ENCODE results near the gene ISG20. TPM values are rescaled to one million over a fixed set of nuclear protein-coding genes. Genes with fewer than 3 reads are reported as not detected.
"Not testable (repeated sequence)": the region's sequence is repeated elsewhere in the genome, so short reads cannot be mapped to it uniquely, and the experiment has no call there.

The ISG20 gene
- total RNA-seq, 2 experiments from 2014 or later: 310 to 345 TPM

DNA sequence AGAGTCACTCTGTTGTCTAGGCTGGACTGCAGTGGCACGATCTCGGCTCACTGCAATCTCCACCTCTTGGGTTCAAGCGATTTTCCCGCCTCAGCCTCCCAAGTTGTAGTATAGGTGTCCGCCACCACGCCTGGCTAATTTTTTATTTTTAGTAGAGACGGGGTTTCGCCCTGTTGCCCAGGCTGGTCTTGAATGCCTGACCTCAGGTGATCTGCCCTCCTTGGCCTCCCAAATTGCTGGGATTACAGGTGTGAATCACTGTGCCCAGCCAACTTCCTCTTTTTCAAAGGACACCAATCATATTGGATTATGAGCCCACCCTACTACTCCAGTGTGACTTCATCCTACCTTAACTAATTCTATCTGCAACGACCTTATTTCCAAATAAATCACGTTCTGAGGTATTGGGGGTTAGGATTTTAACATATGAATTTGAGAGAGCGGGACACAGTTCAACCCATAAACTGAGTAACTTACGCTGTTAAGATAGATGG is 3.2 kb downstream of the ISG20 start:
- POLR2A ChIA-PET: interaction anchor here (0.6 to 0.7 kb wide), 3 partner anchors 27 to 446 kb away, joined by 3 to 5 read pairs (median 3); partner anchors contain the start of gene ABHD2
- BruUV-seq (replicated peaks): no TSS peak
- H3K4me2 ChIP-seq (ENCODE audit: low read length): peak overlapping the region; percentile 72
- CTCF ChIA-PET (ENCODE audit: unreplicated experiment): no interaction called here
- no peak overlapping the region for H2AFZ ChIP-seq (ENCODE audit: low read length)
- H3K9me3 ChIP-seq (ENCODE audit: low read length): no peaks in the 10 kb centered on the region
- TF ChIP-seq EZH2phosphoT487 (IDR thresholded peaks at IDR 0.05; ENCODE audit: borderline replicate concordance, low read depth, low read length): no peak
- TF ChIP-seq, protein P1, sequence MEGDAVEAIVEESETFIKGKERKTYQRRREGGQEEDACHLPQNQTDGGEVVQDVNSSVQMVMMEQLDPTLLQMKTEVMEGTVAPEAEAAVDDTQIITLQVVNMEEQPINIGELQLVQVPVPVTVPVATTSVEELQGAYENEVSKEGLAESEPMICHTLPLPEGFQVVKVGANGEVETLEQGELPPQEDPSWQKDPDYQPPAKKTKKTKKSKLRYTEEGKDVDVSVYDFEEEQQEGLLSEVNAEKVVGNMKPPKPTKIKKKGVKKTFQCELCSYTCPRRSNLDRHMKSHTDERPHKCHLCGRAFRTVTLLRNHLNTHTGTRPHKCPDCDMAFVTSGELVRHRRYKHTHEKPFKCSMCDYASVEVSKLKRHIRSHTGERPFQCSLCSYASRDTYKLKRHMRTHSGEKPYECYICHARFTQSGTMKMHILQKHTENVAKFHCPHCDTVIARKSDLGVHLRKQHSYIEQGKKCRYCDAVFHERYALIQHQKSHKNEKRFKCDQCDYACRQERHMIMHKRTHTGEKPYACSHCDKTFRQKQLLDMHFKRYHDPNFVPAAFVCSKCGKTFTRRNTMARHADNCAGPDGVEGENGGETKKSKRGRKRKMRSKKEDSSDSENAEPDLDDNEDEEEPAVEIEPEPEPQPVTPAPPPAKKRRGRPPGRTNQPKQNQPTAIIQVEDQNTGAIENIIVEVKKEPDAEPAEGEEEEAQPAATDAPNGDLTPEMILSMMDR (conservative IDR thresholded peaks at IDR 0.05; ENCODE audit: low read length): no peak
- H3K9me2 ChIP-seq (ENCODE audit: insufficient read depth, low read length): no peaks in the 10 kb centered on the region
- intact Hi-C loops (cut with micrococcal nuclease; ENCODE audit: unreplicated experiment): no loop called here
- H3K79me2 ChIP-seq (ENCODE audit: insufficient read depth, low read depth, low read length): peaks cover 86% of the 10 kb centered on the region
- peak overlapping the region; percentile 97 for H3K27ac ChIP-seq (ENCODE audit: low read depth, low read length, poor library complexity, severe bottlenecking)
- H3K4me1 ChIP-seq (ENCODE audit: insufficient read depth, low read length, poor library complexity, severe bottlenecking): peaks cover 90% of the 10 kb centered on the region
- H3K4me3 ChIP-seq (ENCODE audit: low read depth, low read length, poor library complexity, severe bottlenecking): peak overlapping the region; percentile 81
- H3K36me3 ChIP-seq (ENCODE audit: insufficient read depth, low read length): peaks cover 56% of the 10 kb centered on the region
- DNase-seq (ENCODE audit: low spot score): peak; percentile 57
- H4K20me1 ChIP-seq (ENCODE audit: insufficient read depth, low read length): no peaks in the 10 kb centered on the region

DNA sequence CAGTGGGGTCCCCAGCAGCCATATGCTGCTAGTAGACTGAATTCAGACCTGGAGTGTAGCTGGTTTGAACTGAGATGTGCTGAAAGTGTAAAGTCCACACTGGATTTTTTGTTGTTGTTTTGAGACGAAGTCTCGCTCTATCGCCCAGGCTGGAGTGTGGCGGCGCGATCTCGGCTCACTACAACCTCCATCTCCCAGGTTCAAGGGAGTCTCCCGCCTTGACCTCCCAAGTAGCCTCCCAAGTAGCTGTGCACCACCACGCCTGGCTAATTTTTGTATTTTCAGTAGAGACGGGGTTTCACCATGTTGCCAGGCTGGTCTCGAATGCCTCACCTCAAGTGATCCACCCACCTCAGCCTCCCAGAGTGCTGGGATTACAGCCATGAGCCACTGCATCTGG is 3.7 kb downstream of the ISG20 start:
- Histone ChIP-seq H3K4me3 (ENCODE audit: low read depth, low read length, poor library complexity, severe bottlenecking) (peak overlapping the region; percentile 81), H3K4me1 (ENCODE audit: insufficient read depth, low read length, poor library complexity, severe bottlenecking) (peaks cover 90% of the 10 kb centered on the region), H3K27ac (ENCODE audit: low read depth, low read length, poor library complexity, severe bottlenecking) (peak overlapping the region; percentile 97), H3K4me2 (ENCODE audit: low read length) (peak overlapping the region; percentile 72), H3K36me3 (ENCODE audit: insufficient read depth, low read length) (peaks cover 56% of the 10 kb centered on the region), H3K79me2 (ENCODE audit: insufficient read depth, low read depth, low read length) (peaks cover 81% of the 10 kb centered on the region)
- POLR2A ChIA-PET: interaction anchor here (0.6 kb wide), 1 partner anchor 27 kb away, joined by 3 read pairs; no protein-coding TSS in a partner anchor
- H2AFZ ChIP-seq (ENCODE audit: low read length); intact Hi-C loops (cut with micrococcal nuclease; ENCODE audit: unreplicated experiment); CTCF ChIA-PET (ENCODE audit: unreplicated experiment); BruUV-seq (replicated peaks); H3K9me2 ChIP-seq (ENCODE audit: insufficient read depth, low read length); H4K20me1 ChIP-seq (ENCODE audit: insufficient read depth, low read length); H3K9me3 ChIP-seq (ENCODE audit: low read length): not testable (repeated sequence)
- peak; percentile 20 for DNase-seq (ENCODE audit: low spot score)

DNA sequence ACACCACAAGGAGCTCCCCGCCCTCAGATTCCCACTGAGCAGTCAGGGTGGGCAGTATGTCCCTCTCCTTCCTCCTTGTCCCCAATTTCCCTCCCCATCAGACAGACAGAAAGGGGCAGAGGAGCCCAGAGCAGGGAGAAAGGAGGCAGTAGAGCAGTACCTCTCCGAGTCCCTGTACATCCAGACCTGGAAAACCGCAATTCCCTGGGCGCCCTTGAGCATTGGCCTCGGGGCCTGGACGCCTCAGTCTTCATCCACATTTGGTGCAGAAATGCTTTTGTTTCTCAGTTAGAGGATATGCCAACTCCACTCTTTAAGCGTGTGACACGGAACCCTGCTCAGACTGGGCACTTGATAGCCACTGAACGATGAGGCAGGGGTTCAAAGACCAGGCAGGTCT is 5.9 kb downstream of the ISG20 start:
- H3K27ac ChIP-seq (ENCODE audit: low read depth, low read length, poor library complexity, severe bottlenecking): peak overlapping the region; percentile 97
- peaks cover 3% of the 10 kb centered on the region; the same call in 1 of the 2 replicates for H4K20me1 ChIP-seq (ENCODE audit: insufficient read depth, low read length)
- ChIA-PET POLR2A (interaction anchor here (0.7 to 2.4 kb wide), 4 partner anchors 9 to 487 kb away, joined by 3 to 11 read pairs (median 4); no protein-coding TSS in a partner anchor), CTCF (ENCODE audit: unreplicated experiment) (no interaction called here)
- H3K9me3 ChIP-seq (ENCODE audit: low read length): no peaks in the 10 kb centered on the region
- H3K4me2 ChIP-seq (ENCODE audit: low read length): peak overlapping the region; percentile 92
- BruUV-seq (replicated peaks): no TSS peak
- H3K4me3 ChIP-seq (ENCODE audit: low read depth, low read length, poor library complexity, severe bottlenecking): peak overlapping the region; percentile 69
- H3K9me2 ChIP-seq (ENCODE audit: insufficient read depth, low read length): no peaks in the 10 kb centered on the region
- TF ChIP-seq, protein P1 (conservative IDR thresholded peaks at IDR 0.05; ENCODE audit: low read length): no peak
- no peak for TF ChIP-seq EZH2phosphoT487 (IDR thresholded peaks at IDR 0.05; ENCODE audit: borderline replicate concordance, low read depth, low read length)
- intact Hi-C loops (cut with micrococcal nuclease; ENCODE audit: unreplicated experiment): no loop called here
- DNase-seq (ENCODE audit: low spot score): peak; percentile 40
- H2AFZ ChIP-seq (ENCODE audit: low read length): no peak overlapping the region
- H3K4me1 ChIP-seq (ENCODE audit: insufficient read depth, low read length, poor library complexity, severe bottlenecking): peaks cover 100% of the 10 kb centered on the region
- peaks cover 71% of the 10 kb centered on the region for H3K36me3 ChIP-seq (ENCODE audit: insufficient read depth, low read length)
- peaks cover 74% of the 10 kb centered on the region for H3K79me2 ChIP-seq (ENCODE audit: insufficient read depth, low read depth, low read length)
